Hematopoietic multipotent progenitor cell treated with erythropoietin and hydrocortisone succinate and interleukin-3 and kit ligand, for 15 days (in vitro differentiated cells): ENCODE measurements around the gene FLRT3.

Source experiments
- DNase-seq: peaks from one replicate; pipeline ENCODE4 v3.0.0-alpha.2; 2015; ENCODE audit warnings: low spot score

Gene FLRT3

DNA sequence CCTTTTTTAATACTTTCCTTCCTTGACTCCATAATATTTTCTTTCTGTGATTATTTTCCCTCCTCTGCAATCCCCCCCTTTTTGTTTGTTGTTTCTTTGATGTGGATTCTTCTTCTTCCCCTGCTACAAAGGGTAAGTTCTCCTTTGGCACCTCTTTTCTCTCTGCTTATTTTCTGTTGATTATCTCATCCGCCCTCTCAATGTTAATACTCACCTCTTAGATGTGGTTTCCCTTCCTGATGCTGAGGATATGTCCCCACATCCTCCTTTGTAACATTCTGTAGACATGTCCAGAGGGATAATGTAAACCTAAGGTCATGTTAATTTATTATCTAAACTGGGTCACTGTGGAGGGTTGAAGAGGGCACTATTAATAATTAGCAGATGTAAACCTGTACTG lies 17.7 kb downstream of the FLRT3 start:
- no peak for DNase-seq

- DNase-seq: no peak
Measured at GRCh38 chr20:14313341-14314020, 23.9 kb downstream of the FLRT3 start.

DNA sequence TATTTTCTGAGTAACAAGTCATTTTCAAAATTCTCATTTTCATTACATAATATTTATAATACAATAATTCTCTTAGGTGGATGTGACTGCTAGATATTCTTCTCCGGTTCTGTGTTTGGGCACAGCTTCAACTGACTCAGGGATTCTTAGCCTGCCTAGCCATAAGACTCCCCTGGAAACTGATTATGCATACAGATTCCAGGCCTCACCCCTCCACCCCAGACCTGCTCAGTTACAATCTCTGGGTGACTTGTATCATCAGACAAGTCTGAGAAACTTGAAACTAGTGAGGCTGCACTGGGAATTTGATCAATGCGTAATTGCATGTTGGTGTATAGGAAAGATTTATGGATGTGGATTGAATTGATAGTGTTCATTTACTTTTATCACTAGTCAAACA lies 25.4 kb downstream of the FLRT3 start:
- no peak for DNase-seq

- DNase-seq: no peak
Measured at GRCh38 chr20:14310977-14311627, 26.3 kb downstream of the FLRT3 start.

DNA sequence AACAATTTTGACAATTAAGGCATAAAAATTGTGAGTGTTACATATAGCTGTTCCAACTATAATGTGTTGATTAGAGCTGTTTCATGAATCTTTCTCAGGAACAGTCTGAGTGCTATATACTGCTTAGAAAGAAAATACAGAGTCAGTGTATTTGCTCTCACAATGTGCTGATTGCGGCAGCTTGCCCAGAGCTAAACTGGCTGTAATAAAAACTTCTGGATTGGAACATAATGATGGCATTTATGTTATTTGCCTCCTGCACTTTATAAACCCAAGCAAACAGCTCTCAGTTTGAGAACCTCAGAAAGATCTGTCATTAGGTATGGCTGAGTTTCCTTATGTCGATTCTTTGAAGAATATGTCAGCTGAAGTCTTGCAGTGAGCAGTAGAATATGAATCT lies 29.5 kb downstream of the FLRT3 start:
- no peak for DNase-seq

DNA sequence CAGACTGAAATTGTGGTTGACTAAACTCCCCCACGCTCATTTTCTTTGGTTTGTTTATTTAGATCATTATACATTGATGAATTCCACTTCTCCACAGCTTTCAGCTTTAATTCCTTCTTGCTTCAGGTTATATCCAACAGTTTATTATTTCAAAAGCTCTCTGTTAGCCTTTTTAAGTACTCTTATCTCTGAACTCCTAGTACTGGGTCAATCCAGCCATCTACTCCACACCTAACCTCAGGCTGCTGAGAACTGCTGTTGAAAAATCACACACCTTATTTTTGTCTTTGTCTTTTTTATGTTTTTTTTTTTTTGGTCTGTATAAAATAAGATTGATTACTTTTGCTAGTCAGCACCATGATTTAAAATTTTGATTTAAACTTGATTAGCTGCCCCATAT lies 32.9 kb downstream of the FLRT3 start:
- no peak for DNase-seq

DNA sequence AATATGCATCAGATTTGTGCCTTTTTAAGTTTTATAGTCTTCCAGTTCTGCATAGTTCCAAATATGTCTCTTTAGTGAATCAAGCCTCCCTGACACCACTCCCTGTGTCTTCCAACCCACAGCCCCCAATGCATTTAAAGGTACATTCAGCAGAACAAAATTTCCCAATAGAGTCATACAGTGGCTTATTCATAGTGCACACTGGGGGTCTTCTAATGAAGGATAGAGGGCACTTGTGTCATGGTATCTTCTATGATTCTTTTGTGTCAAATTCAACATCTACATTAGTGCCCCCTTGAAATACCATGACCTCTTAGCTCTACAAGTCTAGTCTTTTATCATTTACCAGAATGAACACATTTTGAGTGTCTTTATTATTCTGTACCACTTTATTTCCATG lies 33.8 kb downstream of the FLRT3 start:
- DNase-seq: no peak

- DNase-seq: no peak
Measured at GRCh38 chr20:14303106-14303505, 34.3 kb downstream of the FLRT3 start.

DNA sequence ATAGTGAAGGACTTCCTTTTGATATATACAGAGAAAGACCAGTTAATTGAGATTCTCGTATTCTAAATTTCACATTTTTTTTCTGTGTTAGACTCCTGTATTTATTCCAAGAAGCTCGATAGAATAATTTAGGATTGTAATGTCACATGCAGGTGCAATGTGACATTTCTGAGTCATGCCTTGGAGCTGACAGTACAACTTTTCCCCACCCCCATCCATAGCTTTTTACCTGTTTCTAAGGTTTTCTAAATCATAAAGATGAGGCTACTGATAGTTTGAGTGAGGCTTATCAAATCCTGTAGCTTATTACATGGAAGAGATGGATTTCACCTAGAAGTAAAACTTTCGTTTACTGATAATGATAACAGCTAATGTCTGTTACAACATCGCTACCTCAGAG lies 37.6 kb downstream of the FLRT3 start:
- DNase-seq: no peak

- DNase-seq: no peak
Measured at GRCh38 chr20:14295770-14296309, 41.6 kb downstream of the FLRT3 start.

DNA sequence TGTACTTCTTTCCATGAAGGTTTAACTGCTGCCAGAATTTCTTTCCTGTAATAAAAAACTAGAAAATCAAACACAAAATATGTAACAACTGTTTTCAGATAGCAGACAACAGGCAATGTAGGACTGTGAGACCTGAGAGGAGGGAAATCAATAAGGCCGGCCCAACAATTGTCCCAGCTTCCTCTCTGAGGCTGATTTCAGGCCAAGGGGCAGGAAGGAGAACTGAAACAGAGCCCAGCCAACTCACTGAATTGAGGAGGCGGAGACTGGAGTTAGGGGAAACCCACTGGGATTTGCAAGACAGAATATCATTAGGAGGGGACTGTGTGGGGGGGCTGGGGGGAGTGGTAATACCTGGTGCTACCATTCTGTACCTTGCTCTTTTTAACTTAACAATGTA lies 42.2 kb downstream of the FLRT3 start:
- DNase-seq: no peak

- DNase-seq: no peak
Measured at GRCh38 chr20:14291502-14291901, 45.9 kb downstream of the FLRT3 start.

GRCh38 chr20:14288341-14289330 lies 48.8 kb downstream of the FLRT3 start:
- no peak for DNase-seq

GRCh38 chr20:14284443-14284842 lies 53.0 kb downstream of the FLRT3 start:
- no peak for DNase-seq

- no peak for DNase-seq
Measured at GRCh38 chr20:14282140-14282539, 55.3 kb downstream of the FLRT3 start.
